ENCODE measurements around the gene UBE2J2.
"Not testable (repeated sequence)": the region's sequence is repeated elsewhere in the genome, so short reads cannot be mapped to it uniquely, and the experiment has no call there.

The UBE2J2 gene

DNA sequence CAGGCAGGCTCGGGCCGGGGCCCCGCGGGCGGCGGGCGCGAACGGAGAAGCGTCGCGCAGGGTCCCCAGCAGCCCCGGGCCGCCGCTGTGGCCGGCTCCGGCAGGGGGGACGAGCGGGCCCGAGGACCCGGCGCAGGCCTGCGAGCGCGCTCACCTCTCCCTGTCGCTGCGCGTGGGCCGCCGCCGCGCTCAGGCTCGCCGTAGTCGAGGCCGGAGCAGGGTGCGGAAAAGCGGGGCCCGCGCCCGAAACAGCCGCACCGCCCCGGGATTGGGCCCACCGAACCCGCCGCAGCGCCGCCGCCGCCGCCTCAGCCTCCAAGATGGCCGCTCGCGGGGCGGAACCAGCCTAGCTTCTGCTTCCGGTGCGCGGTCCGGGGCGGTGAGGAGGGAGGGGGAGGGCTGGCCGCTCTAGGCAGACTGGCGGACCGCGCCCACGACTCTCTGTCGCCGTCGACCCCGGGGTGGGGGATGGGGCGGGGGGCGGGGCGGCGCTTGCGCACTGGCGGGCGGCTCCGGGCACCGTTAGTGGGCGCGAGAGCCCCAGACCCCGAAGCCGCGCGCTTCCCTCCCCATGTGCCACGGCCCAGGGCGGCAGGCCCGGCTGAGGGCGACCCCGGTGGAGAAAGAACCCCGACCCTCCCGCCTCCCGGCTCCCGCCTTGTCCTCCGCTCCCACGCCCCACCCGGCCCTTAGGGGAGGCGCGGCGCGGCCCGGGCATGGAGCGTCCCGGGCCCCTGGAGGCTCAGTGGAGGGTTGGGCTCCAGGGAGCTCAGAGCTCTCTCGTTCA lies at the start of gene UBE2J2:
TSS of gene UBE2J2 (minus strand) at position 343 of the 787 bp plus-strand sequence. CDS start 5,862 bp downstream, outside the sequence.
- peak; percentile 97 for DNase-seq

DNA sequence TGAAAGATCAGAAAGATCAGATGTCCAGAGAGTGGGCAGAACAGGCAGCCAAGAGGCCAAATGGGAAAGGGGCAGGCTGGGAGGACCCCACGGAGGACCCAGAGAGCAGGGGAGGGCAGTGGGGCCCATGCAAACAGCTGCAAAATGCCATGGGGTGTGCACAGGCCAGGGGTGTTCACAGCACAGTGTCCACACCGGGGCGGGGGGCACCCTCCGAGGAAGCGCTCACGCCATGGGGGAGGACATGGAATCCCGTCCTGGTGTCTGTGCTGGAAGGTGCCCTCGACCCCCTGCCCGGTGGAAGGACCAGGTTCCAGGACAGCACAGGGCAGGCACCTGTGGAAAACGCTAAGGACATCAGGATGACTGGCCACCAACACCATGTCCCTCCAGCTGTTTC lies 49.3 kb upstream of the UBE2J2 start:
- no peak for DNase-seq

DNA sequence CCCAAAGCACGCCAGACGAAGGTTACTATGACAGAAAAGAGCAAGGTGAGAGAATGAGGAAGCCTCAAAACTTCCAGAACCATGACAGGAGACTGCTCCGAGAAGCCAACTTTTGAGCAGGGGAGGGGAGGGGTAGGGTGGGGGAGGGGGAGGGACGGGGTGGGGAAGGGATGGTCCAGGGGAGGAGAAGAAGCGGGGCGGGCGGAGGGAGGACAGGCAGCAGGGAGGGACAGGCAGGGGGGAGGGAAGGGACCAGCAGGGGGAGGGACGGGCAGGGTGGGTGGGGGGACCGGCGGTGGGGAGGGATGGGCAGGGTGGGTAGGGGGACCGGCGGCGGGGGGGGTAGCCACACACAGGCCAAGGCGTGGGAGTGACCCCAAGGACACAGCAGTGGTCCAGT lies 48.8 kb upstream of the UBE2J2 start:
- DNase-seq, result no peak

DNA sequence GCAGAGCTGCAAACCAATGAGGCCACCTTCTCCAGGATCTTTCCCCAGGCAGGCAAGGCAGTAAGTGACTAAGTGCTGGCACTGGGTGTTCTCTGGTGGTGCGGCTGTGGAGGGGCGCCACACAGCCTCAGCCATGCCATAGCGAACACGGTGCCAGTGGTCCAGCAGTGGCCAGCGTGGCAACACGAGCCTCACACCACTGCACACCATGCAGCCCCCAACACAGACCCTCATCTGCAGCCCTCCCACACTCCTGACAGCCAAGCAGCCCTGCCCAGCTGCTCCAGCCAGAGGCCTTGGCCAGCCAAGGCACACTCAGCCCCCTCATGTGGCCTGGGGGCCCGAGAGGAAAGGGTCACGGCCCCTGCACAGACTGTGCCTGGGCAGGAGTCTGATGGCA lies 47.8 kb upstream of the UBE2J2 start:
- no peak for DNase-seq

DNA sequence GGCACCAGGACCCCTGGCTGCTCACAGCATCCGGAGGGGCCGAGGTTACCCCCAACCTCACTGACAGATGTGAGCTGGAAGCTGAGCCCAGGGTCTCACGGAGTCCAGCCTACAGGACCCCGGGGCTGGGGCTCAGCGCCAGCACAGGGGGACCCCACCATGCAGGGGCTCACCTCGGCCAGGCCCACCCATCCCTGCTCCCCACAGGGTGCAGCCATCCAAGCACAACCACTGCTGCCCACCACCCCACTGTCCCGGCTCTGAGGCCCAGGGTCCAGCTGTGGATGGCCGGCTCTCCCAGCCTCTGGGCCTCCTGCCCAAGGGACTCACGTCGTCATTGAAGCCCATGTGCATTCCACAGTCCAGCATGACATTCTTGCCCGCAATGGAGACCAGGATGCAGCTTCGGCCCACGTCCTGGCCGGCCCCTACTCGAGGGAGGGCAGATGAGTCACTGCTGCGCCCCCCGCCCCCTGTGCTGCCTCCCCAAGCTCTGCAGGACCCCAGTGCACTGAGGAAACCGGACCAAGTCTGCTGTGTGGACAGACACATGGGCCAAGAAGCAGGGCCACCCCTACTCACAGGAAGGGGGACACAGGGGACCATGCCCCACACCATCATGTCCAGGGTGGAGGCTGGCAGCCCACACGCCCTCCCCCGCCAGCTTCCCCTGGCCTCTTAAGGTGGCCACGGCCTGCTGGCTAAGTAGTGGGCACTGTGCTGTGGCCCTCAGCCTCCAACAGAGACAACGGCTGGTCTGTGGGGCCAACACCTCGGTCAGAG lies 47.2 kb upstream of the UBE2J2 start:
- DNase-seq, result no peak

DNA sequence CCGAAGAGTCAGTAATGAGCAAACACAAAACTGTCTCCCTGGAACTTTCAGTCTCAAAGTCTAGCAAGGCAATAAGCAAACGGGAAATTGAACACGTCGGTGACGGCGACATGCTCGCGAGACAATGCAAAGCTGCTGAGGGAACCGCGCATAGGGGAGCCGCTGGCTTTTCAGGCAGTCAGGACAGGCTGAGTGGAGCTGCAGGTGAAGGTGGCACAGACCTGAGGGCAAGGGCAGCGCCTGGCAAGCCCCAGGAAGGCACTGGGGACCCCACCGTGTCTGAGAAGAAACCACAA lies 45.9 kb upstream of the UBE2J2 start:
- DNase-seq, result no peak

DNA sequence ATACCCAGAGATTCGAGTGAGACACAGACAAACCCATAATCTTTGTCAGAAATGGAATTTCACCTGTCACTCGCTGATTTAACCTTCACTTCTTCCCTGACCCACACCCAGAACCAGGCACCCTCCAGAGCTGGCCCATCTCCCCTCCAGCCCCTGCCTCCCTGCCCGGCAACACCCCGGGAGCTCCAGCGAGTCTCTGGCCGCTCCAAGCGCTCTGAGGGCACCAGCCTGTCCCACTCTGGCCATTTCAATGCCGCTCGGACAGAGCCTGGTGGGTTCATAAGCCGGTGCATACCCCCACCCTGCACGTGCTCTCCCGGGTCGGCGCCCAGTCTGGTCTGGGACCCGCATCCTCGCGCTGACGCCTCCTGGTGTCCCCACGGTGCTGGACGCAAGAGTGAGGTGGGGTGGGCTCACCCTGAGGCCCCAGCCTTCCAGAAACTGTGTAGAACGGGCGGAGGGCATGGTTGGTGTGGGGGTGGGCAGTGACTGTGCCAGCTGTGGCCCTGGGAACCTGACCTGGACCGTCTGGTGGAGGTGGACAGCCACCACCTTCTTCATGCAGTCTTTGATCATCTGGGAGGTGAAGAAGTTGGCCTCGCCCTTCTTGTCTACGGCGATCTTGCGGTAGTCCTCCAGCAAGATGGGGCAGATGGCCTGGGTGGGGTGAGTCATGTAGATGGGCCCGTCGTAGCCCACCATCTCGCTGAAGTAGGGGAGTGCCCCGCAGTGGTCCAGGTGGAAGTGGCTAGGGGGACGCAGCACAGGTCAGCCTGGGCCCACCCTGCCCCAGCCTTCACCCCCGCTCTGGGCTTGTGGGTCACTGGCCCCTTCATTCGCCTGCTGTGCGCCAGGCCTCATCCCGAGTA lies 45.4 kb upstream of the UBE2J2 start:
- no peak for DNase-seq

DNA sequence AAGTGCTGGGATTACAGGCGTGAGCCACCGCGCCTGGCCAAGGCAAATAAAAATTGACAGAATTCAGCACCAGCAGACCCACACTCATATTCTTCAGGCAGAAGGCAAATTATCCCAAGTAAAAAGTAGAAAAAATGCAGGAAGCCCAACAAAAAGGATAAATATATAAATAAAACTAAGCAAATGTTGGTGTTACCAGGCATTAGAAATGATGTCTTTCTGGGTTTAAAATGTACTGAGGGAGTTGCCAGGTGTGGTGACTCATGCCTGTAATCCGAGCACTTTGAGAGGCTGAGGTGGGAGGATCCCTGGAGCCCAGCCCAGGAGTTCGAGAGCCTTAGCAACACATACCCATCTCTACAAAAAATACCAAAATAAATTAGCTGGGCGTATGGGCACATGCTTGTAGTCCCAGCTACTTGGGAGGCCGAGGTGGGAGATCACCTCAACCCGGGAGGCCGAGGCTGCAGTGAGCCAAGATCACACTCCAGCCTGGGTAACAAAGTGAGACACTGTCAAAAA lies 44.5 kb upstream of the UBE2J2 start:
- DNase-seq, result no peak

DNA sequence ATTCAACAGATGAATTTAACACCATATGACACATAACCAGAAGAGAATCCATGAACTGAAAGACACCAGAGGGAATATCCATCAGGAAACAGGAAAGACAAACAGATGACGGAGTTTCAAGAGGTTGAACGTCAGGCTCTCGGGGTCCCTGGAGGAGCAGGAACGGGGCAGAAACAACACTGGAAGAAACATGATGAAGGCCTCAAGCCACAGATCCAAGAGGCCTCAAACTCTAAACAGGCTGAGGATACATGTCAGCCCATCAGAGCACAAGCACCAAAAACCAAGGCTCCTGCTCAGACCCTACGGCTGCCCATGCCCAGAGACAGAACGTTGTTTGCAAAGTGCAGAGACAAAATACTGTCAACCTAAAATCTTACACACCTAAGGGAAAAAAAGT lies 43.8 kb upstream of the UBE2J2 start:
- no peak for DNase-seq

DNA sequence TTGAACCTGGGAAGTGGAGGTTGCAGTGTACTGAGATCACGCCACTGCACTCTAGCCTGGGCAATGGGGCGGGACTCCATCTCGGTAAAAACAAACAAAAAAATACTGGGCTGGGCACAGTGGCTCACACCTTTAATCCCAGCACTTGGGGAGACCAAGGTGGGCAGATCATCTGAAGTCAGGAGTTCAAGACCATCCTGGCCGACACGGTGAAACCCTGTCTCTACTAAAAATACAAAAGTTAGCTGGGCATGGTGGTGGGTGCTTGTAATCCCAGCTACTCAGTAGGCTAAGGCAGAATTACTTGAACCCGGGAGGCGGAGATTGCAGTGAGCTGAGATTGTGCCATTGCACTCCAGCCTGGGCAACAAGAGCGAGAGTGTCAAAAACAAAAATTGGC lies 42.5 kb upstream of the UBE2J2 start:
- not testable (repeated sequence) for DNase-seq

DNA sequence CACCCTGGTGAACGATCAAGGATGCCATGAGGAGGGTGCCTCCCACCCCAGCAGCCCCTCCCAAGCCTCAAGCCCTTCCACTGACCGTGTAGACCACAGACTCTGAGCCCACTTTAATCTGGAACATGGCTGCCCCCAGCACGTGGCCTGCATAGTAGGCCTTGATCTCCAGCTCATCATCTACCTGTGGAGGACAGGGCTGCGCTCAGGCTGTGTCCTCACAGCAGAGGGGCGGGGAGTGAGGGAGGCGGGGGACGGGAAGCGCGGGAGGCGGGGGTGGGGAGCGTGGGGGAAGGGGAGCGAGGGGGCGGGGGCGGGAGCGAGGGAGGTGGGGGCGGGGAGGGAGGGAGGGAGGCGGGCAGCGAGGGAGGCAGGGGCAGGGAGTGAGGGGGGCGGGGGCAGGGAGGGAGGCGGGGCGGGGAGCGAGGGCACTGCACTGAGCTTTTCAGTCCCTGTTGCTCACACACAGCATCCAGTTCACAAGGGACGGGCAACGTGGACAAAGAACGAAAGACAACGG lies 41.8 kb upstream of the UBE2J2 start:
- no peak for DNase-seq

DNA sequence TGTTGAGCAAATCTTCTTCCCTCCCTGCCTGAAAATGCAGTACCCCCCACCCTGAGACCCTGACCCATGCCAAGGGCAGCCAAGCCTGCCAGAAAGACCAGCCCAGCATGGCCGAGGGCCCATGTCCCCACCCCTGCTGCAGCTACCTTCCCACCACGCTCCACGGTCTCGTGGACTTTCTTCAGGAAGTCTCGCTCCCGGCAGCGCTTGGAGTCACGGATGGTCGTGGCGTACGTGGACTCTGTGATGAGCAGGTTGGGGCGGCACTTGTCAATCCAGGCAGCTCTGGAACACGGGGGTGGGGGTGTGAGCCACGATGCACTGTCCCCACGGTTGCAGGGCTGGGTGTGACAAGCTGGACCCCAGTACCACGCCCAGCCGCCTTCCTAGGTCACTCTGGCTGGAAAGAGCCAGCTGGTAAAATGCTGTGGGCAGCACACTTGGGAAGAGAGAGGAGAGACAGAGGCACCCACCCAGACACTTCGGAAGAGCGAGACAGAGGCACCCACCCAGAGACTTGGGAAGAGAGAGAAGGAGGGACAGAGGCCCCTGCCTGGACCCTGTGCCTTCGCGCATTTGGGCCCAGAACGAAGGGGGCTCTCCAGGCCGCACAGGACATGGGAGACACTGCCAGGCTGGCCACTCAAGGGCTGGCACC lies 41.2 kb upstream of the UBE2J2 start:
- DNase-seq, result no peak

DNA sequence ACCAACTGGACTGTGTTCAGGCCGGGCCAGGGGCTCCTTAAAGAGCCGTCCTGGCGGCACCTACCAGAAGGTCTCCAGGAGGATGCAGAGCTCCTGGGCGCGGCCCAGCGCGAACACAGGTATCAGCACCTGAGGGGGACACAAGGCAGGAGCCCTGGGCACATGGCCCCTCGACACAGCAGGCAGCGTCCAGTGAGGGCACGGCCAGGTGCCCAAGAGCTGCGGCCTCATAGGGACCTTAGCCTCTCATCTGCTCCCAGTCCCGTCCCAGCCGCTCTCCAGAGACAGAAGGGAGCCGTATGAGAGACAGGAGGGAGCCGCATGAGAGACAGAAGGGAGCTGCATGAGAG lies 40.6 kb upstream of the UBE2J2 start:
- DNase-seq, result no peak

DNA sequence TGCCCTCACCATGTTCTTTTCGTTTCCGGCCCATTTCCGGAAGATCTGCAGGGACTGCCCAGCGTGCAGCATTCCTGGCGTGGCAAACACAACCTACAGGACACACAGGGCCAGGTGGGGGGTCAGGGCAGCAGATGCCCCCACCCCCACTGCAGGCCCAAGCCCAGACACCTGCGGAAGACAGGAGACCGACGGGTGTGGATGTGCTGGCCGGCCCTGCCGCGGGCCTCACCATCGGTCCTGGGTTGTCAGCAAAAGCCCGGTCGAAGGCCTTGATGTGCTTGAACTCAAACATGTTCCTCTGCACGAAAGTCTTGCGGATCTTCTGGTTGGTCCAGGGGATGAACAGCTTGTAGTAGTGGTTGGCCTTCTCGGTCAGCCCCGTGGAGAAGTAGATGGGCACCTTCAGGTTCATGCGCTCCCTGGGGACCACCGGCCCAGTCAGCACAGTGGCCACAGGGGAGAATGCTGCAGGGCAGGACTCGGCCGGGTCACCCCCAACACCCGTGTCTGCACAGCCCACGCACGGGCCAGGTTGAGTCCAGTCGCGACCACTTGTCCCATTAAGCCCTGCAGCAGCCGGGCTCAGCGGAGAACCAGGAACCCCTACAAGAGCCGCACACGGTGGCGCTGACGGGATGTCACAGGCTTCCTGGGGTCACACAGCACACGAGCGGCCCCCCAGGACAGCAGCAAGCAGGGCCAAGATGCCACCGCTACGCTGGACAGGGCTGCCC lies 40.0 kb upstream of the UBE2J2 start:
- DNase-seq, result no peak

DNA sequence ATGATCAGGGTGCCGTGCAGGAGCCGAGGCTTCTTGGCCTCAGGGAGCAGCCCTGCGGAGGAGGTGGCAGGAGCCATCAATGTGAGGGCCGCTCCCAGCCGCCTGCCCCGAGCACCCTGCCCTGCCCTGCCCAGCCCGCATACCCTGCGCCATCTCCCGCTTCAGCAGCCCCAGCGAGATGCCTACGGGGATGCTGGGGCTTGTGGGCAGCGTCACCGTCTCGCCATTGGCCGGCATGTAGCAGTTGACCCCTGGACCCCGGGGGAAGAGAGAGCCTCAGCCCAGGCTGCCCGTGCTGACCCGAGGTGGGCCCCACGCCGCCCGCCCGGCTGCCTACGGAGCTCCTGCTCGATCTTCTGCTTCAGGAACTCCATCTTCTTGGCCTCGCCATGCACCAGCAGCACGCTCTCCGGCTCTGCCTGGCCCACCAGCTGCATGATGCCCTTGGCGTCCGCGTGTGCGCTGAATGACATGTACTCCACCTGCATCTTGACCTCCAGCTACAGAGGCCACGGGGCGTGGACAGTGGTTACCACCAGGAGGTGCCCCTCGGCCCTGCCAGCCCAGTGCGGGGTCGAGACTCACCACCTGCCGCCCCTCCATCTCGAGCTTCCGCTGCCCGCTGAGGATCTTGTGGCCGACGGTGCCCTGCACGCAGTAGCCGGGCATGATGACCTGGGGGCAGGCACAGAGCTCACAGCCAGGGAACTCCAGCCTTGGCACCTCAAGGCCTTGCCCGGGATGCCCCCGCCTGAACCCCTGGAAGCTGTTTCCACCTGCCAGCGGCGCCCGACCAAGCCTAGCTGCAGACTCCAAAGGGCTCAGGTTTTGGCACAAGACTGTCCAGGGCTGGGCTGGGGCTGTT lies 39.0 kb upstream of the UBE2J2 start:
- DNase-seq, result no peak

DNA sequence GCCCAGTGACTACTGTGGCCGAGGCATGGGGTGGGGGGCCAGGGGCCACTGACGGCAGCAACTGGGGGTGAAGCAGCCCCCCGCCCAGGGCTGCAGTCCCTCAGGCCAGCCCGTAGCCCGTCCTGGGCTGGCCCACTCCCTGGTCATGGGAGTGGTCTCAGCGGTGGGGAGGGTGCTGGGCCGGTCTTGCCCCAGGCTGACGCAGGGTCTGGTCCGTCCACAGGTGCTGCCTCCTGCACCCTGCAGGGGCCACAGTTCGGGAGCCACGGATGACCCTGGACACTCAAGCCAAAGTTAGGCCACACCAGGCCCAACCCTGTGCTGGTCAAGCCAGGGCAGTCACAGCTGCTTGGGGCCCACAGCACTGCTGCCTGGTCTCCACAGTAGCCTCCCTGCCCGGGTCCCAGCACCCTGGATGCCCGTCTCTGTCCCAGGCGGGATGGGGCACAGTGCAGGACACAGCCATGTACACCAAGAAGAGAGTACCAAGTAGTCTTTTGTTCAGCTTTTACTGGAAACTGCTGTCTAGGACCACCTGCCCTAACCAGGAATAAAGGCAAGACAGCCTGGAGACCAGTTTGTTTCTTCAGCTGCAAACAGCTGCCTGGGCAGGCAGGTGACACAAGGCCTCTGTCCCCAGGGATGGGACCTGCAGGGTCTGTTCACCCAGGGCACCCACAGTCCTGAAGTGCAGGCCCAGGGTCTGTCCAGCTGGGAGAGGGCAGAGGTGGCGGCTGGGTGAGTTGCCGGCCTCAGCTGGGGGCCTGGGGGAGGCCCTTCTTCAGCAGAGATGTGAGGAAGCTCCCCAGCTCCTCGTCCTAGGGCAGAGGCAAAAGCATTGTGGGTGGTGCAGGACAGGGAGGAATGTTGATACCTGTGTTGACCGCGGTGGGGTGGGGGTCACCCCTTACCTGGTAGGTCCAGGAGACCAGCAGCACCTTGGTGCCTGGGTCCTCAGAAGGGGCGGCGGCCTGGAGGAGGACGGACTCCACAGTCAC lies 37.8 kb upstream of the UBE2J2 start:
- DNase-seq, result no peak

DNA sequence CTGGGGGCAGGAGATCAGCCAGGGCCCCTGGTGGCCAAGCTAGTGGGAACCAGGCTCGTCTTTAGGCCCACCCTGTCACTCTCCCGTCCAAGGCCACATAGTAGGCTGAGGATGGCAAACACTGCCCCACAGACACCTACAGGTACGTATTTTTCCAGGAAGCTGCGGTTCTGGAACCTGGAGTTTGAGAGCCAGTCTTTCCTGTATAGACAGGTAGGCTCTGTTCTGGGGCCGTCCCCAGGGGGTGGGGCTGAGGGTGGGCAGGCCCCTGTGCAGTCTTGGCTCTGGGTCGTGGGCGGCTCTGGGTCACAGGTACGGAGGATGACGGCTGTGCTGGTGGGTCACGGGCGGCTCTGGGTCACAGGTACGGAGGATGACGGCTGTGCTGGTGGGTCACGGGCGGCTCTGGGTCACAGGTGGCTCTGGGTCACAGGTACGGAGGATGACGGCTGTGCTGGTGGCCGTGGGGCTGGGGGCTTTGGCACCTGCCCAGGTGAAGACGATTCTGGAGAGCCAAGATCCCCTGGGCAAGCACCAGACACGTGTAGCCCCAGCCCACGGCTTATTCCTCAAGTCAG lies 36.9 kb upstream of the UBE2J2 start:
- DNase-seq, result no peak

DNA sequence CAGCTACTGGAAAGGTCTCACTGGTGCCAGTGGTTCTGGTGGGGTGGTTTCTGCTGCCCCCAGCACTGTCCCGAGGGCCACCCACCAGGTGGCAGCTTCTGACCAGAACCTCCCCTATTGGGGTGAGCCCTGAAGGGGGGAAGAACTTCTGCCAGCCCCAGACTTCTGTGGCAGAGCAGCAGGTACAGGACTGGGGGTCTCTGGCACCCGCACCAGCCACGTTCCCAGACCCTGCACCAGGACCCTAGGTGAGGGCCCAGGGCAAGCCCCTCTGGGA lies 36.4 kb upstream of the UBE2J2 start:
- DNase-seq, result no peak

Measured in activated effector memory CD4-positive, alpha-beta T cell treated with anti-CD3 and anti-CD28 coated beads, Interleukin-2, amount 50 U/mL, for 16 hours (primary cell).